Psoas muscle (tissue), 8 donors: Measurements from ENCODE around the gene TSPAN9. TPM values are rescaled to one million over a fixed set of nuclear protein-coding genes. Genes with fewer than 3 reads are reported as not detected.

ENCODE experiments used
- ATAC-seq, 4 donors: fragments of 200-7000 bp; cut with Tn5 transposase; one replicate each; pipeline ENCODE4 v1.9.1; 2020; ENCODE audit warnings: moderate library complexity in 3 of 4, mild to moderate bottlenecking in 2 of 4
- DNase-seq, 2 donors: peaks; one replicate each; pipeline ENCODE4 v3.0.0-alpha.2; 2020
- H3K27ac ChIP-seq: fragments of 200-600 bp; one replicate; pipeline ENCODE4 v1.8.0; 2022
- H3K27me3 ChIP-seq, 3 donors: fragments of 200-600 bp in 1 of 3; one replicate each; pipeline versions ENCODE4 v1.6.1 to v1.8.0; 2013 to 2022; ENCODE audit warnings: low read length in 2 of 3, mild to moderate bottlenecking in 2 of 3, moderate library complexity in 1 of 3; ENCODE audit not compliant: insufficient read depth in 3 of 3
- H3K36me3 ChIP-seq, 2 donors: fragments of 200-600 bp in 1 of 2; one replicate each; pipeline versions ENCODE4 v1.6.1 to v1.8.0; 2013 to 2022; ENCODE audit warnings: low read depth in 1 of 2, mild to moderate bottlenecking in 1 of 2, moderate library complexity in 1 of 2; ENCODE audit not compliant: insufficient read depth in 1 of 2
- H3K4me1 ChIP-seq: fragments of 200-600 bp; one replicate; pipeline ENCODE4 v1.8.0; 2022
- H3K4me3 ChIP-seq: fragments of 200-600 bp; one replicate; pipeline ENCODE4 v1.8.0; 2022; ENCODE audit warnings: mild to moderate bottlenecking
- H3K9me3 ChIP-seq: fragments of 200-600 bp; one replicate; pipeline ENCODE4 v1.8.0; 2022
- CTCF ChIP-seq: fragments of 200-600 bp; IDR thresholded peaks from one replicate; pipeline ENCODE4 v1.8.0; 2022; ENCODE audit warnings: antibody characterized with exemption
- WGBS, 3 donors: extraction: QIAGEN DNeasy Blood & Tissue Kit; methylation state at CpG; one replicate each; pipeline versions ENCODE4 v1.1.6 to v1.1.7; 2013; 5-methylcytosine and 5-hydroxymethylcytosine counted together
- intact Hi-C, 2 donors: fragments of 100-400 bp; cut with DNase I; formaldehyde crosslinking; loops; one replicate each; pipeline versions ENCODE4 v1.11.0 to v1.14.2; 2022
- polyA plus RNA-seq, 3 donors: library from polyadenylated mRNA; stranded (reverse); fragments of 200-250 nt; gene quantifications; one replicate each; pipeline ENCODE4 v1.2.3, GENCODE V29; 2013
- total RNA-seq, 4 donors: library from RNA; stranded (reverse); fragmentation: NEBNext Ultra II Directional in 2 of 4; extraction: Animal tissue kit (Norgen Biotek cat#: 25700) in 2 of 4; gene quantifications; one replicate each; pipeline versions ENCODE4 v1.2.1 to v1.2.4, GENCODE V29; 2021 to 2023
- donor health status: healthy with polysubstance abuse.
- donor health status: DM: no; HTN: no; CAD: no; lungs with moderate emphysema.
- donor health status: Bipolar disorder and iron deficiency.
- donor health status: healthy.
- donor health status: DM: yes; HTN: yes; CAD: no.
- donor health status: DM: no; HTN: no; CAD: no.
- donor health status: DM: no; HTN: no; CAD: no.
- donor health status: DM: yes; HTN: yes; CAD: no.

The TSPAN9 gene
- total and polyA plus RNA-seq, 7 donors, result 6.4 to 28.0 (median 11.6) TPM

- peaks cover 2% of the 10 kb centered on the region for H3K4me1 ChIP-seq
Measured at GRCh38 chr12:3179731-3180130, 102.6 kb downstream of the TSPAN9 start.

GRCh38 chr12:3182426-3182825, 105.2 kb downstream of the TSPAN9 start:
- H3K4me1 ChIP-seq, result peaks cover 15% of the 10 kb centered on the region
- 79 to 83% (median 80%) methylated on average over 5 of the region's 5 CpGs for WGBS, 3 donors
- H3K36me3 ChIP-seq, result no peaks in the 10 kb centered on the region
- no peak overlapping the region for H3K27ac ChIP-seq
- no peak for DNase-seq
- no peak for ATAC-seq
- H3K27me3 ChIP-seq, result no peaks in the 10 kb centered on the region
- no peak overlapping the region for H3K4me3 ChIP-seq
- TF ChIP-seq CTCF, result no peak
- intact Hi-C loops, result no loop called here
- no peaks in the 10 kb centered on the region for H3K9me3 ChIP-seq

More at GRCh38 chr12:3179731-3180130, 102.6 kb downstream of the TSPAN9 start:
- intact Hi-C loops, result no loop called here
- H3K36me3 ChIP-seq, result no peaks in the 10 kb centered on the region
- H3K27me3 ChIP-seq, result no peaks in the 10 kb centered on the region
- H3K9me3 ChIP-seq, result no peaks in the 10 kb centered on the region
- WGBS, 3 donors, result 69 to 74% (median 72%) methylated on average over 12 of the region's 12 CpGs
- H3K27ac ChIP-seq, result no peak overlapping the region
- TF ChIP-seq CTCF, result no peak
- H3K4me3 ChIP-seq, result no peak overlapping the region
- DNase-seq (no peak), ATAC-seq (no peak)

GRCh38 chr12:3184485-3184884, 107.3 kb downstream of the TSPAN9 start:
- Histone ChIP-seq H3K4me3 (no peak overlapping the region), H3K36me3 (no peaks in the 10 kb centered on the region), H3K27ac (peak overlapping the region; percentile 53), H3K9me3 (no peaks in the 10 kb centered on the region), H3K4me1 (peaks cover 15% of the 10 kb centered on the region), H3K27me3 (no peaks in the 10 kb centered on the region)
- no peak for DNase-seq
- no peak for ATAC-seq
- no peak for TF ChIP-seq CTCF
- WGBS, 3 donors, result 87 to 96% (median 90%) methylated on average over 12 of the region's 12 CpGs
- intact Hi-C loops, result no loop called here

GRCh38 chr12:3185260-3185870, 108.2 kb downstream of the TSPAN9 start:
- no peaks in the 10 kb centered on the region for H3K36me3 ChIP-seq
- DNase-seq, result peak; percentile 36 to 72
- no peak overlapping the region for H3K4me3 ChIP-seq
- no peak for TF ChIP-seq CTCF
- ATAC-seq, result peak; percentile 83 to 94 (median 88)
- H3K9me3 ChIP-seq, result no peaks in the 10 kb centered on the region
- 64 to 75% (median 70%) methylated on average over 11 of the region's 11 CpGs for WGBS, 3 donors
- peak overlapping the region; percentile 53 for H3K27ac ChIP-seq
- intact Hi-C loops, result no loop called here
- H3K4me1 ChIP-seq, result peaks cover 15% of the 10 kb centered on the region
- no peaks in the 10 kb centered on the region for H3K27me3 ChIP-seq
